GM12891 (cell line): ENCODE results near the gene POLR1H.

ENCODE experiments used
- POLR2A ChIP-seq: IDR thresholded peaks from 2 replicates; pipeline ENCODE4 v1.6.1; 2011; ENCODE audit warnings: low read depth, low read length, control low read depth
- POLR2AphosphoS5 ChIP-seq: IDR thresholded peaks from 2 replicates; pipeline ENCODE4 v1.6.1; 2011; ENCODE audit warnings: low read depth, low read length, control low read depth
- POU2F2 ChIP-seq: IDR thresholded peaks from 2 replicates; pipeline ENCODE4 v1.6.1; 2011; ENCODE audit warnings: low read depth, mild to moderate bottlenecking, control low read depth, low read length, moderate library complexity
- SPI1 ChIP-seq: IDR thresholded peaks from 2 replicates; pipeline ENCODE4 v1.6.1; 2011; ENCODE audit warnings: low read depth, low read length, control low read depth
- TAF1 ChIP-seq: IDR thresholded peaks from 2 replicates; pipeline ENCODE4 v1.6.1; 2011; ENCODE audit warnings: low read depth, low read length, control low read depth

DNA sequence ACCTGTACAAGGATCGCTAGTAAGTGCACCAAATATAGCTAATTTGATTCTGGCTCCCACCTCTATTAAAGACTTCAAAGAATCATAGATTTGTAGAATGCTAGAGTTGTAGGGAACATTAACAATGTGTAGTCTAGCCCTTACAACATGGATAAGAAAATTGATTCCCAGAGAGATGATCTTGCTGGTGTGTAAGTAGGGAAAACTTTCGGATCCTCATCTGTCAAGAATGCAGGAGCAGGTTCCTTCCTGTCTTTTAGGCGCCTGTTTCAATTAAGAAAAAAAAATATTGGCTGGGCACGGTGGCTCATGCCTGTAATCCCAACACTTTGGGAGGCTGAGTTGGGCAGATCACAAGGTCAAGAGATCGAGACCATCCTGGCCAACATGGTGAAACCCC is 26.8 kb downstream of the POLR1H start:
- TF ChIP-seq POLR2A (no peak), POLR2AphosphoS5 (no peak), TAF1 (no peak), SPI1 (no peak), POU2F2 (no peak)
